ENCODE results near the gene TMEM242.

The TMEM242 gene

GRCh38 chr6:157272866-157273755, 50.2 kb downstream of the TMEM242 start:
- no peak overlapping the region for H3K9ac ChIP-seq
- no peaks in the 10 kb centered on the region; the same call in 1 of the 2 replicates for H3K9me3 ChIP-seq
- H3K27ac ChIP-seq: no peak overlapping the region

GRCh38 chr6:157272372-157272771, 50.9 kb downstream of the TMEM242 start:
- Histone ChIP-seq H3K4me3 (no peak overlapping the region), H3K27ac (no peak overlapping the region), H4K20me1 (no peaks in the 10 kb centered on the region), H3K27me3 (no peaks in the 10 kb centered on the region), H3K9ac (no peak overlapping the region), H3K36me3 (no peaks in the 10 kb centered on the region), H3K4me1 (peaks cover 43% of the 10 kb centered on the region), H3K4me2 (no peak overlapping the region), H3K9me3 (no peaks in the 10 kb centered on the region; the same call in 1 of the 2 replicates)
- no peak for TF ChIP-seq Cebpa-rat (IDR thresholded peaks at IDR 0.05)

More at GRCh38 chr6:157272866-157273755, 50.2 kb downstream of the TMEM242 start:
- Histone ChIP-seq H4K20me1 (no peaks in the 10 kb centered on the region), H3K4me3 (no peak overlapping the region), H3K4me2 (peak overlapping the region; percentile 87), H3K4me1 (peaks cover 44% of the 10 kb centered on the region), H3K27me3 (no peaks in the 10 kb centered on the region), H3K36me3 (no peaks in the 10 kb centered on the region)
- TF ChIP-seq Cebpa-rat (IDR thresholded peaks at IDR 0.05): no peak

GRCh38 chr6:157271911-157272310, 51.4 kb downstream of the TMEM242 start:
- H3K4me1 ChIP-seq: peaks cover 38% of the 10 kb centered on the region
- no peak overlapping the region for H3K9ac ChIP-seq
- no peaks in the 10 kb centered on the region for H3K27me3 ChIP-seq
- no peak overlapping the region for H3K27ac ChIP-seq
- H3K9me3 ChIP-seq: no peaks in the 10 kb centered on the region; the same call in 1 of the 2 replicates
- H3K4me2 ChIP-seq: no peak overlapping the region
- no peak for TF ChIP-seq Cebpa-rat (IDR thresholded peaks at IDR 0.05)
- H3K36me3 ChIP-seq: no peaks in the 10 kb centered on the region
- H3K4me3 ChIP-seq: no peak overlapping the region
- no peaks in the 10 kb centered on the region for H4K20me1 ChIP-seq

- no peaks in the 10 kb centered on the region for H3K36me3 ChIP-seq
- no peak overlapping the region for H3K9ac ChIP-seq
- TF ChIP-seq Cebpa-rat (IDR thresholded peaks at IDR 0.05): no peak
- peaks cover 34% of the 10 kb centered on the region for H3K4me1 ChIP-seq
- H3K4me3 ChIP-seq: no peak overlapping the region
- no peaks in the 10 kb centered on the region for H3K27me3 ChIP-seq
- no peak overlapping the region for H3K4me2 ChIP-seq
- H3K27ac ChIP-seq: no peak overlapping the region
- no peaks in the 10 kb centered on the region for H4K20me1 ChIP-seq
- H3K9me3 ChIP-seq: no peaks in the 10 kb centered on the region; the same call in 1 of the 2 replicates
Observed at GRCh38 chr6:157271441-157271840, 51.9 kb downstream of the TMEM242 start.

- Histone ChIP-seq H3K4me1 (peaks cover 34% of the 10 kb centered on the region), H4K20me1 (no peaks in the 10 kb centered on the region), H3K36me3 (no peaks in the 10 kb centered on the region), H3K27me3 (no peaks in the 10 kb centered on the region), H3K9ac (no peak overlapping the region), H3K4me3 (no peak overlapping the region), H3K4me2 (no peak overlapping the region), H3K9me3 (no peaks in the 10 kb centered on the region; the same call in 1 of the 2 replicates), H3K27ac (no peak overlapping the region)
- no peak for TF ChIP-seq Cebpa-rat (IDR thresholded peaks at IDR 0.05)
Observed at GRCh38 chr6:157270916-157271315, 52.4 kb downstream of the TMEM242 start.

- no peaks in the 10 kb centered on the region for H3K36me3 ChIP-seq
- H3K9ac ChIP-seq: no peak overlapping the region
- H3K4me3 ChIP-seq: no peak overlapping the region
- H3K27me3 ChIP-seq: no peaks in the 10 kb centered on the region
- TF ChIP-seq Cebpa-rat (IDR thresholded peaks at IDR 0.05): no peak
- H3K27ac ChIP-seq: no peak overlapping the region
- peaks cover 29% of the 10 kb centered on the region for H3K4me1 ChIP-seq
- no peak overlapping the region for H3K4me2 ChIP-seq
- no peaks in the 10 kb centered on the region for H4K20me1 ChIP-seq
- no peaks in the 10 kb centered on the region; the same call in 1 of the 2 replicates for H3K9me3 ChIP-seq
Observed at GRCh38 chr6:157270308-157270707, 53.0 kb downstream of the TMEM242 start.

GRCh38 chr6:157269261-157269794, 54.0 kb downstream of the TMEM242 start:
- no peak for TF ChIP-seq Cebpa-rat (IDR thresholded peaks at IDR 0.05)
- Histone ChIP-seq H3K9ac (no peak overlapping the region), H3K4me3 (no peak overlapping the region), H3K27ac (no peak overlapping the region), H3K36me3 (no peaks in the 10 kb centered on the region), H3K4me2 (no peak overlapping the region), H3K27me3 (no peaks in the 10 kb centered on the region), H3K4me1 (peaks cover 25% of the 10 kb centered on the region), H4K20me1 (no peaks in the 10 kb centered on the region), H3K9me3 (no peaks in the 10 kb centered on the region; the same call in 1 of the 2 replicates)

- Histone ChIP-seq H3K27ac (no peak overlapping the region), H3K36me3 (no peaks in the 10 kb centered on the region), H3K4me1 (peaks cover 20% of the 10 kb centered on the region), H3K9me3 (no peaks in the 10 kb centered on the region; the same call in 1 of the 2 replicates), H3K9ac (no peak overlapping the region), H3K27me3 (no peaks in the 10 kb centered on the region), H4K20me1 (no peaks in the 10 kb centered on the region), H3K4me3 (no peak overlapping the region), H3K4me2 (no peak overlapping the region)
- TF ChIP-seq Cebpa-rat (IDR thresholded peaks at IDR 0.05): no peak
Observed at GRCh38 chr6:157268835-157269234, 54.5 kb downstream of the TMEM242 start.

- Histone ChIP-seq H3K27ac (no peak overlapping the region), H3K4me1 (peaks cover 16% of the 10 kb centered on the region), H3K27me3 (no peaks in the 10 kb centered on the region), H4K20me1 (no peaks in the 10 kb centered on the region), H3K36me3 (no peaks in the 10 kb centered on the region), H3K9ac (no peak overlapping the region), H3K4me3 (no peak overlapping the region), H3K4me2 (no peak overlapping the region), H3K9me3 (no peaks in the 10 kb centered on the region; the same call in 1 of the 2 replicates)
- no peak for TF ChIP-seq Cebpa-rat (IDR thresholded peaks at IDR 0.05)
Observed at GRCh38 chr6:157268396-157268795, 54.9 kb downstream of the TMEM242 start.

GRCh38 chr6:157267654-157268053, 55.7 kb downstream of the TMEM242 start:
- no peak overlapping the region for H3K27ac ChIP-seq
- no peak for TF ChIP-seq Cebpa-rat (IDR thresholded peaks at IDR 0.05)

More at GRCh38 chr6:157267654-157268053, 55.7 kb downstream of the TMEM242 start:
- no peak overlapping the region for H3K9ac ChIP-seq
- H3K4me2 ChIP-seq: no peak overlapping the region
- H3K9me3 ChIP-seq: no peaks in the 10 kb centered on the region; the same call in 1 of the 2 replicates
- peaks cover 8% of the 10 kb centered on the region; the same call in 1 of the 2 replicates for H3K4me1 ChIP-seq
- no peaks in the 10 kb centered on the region for H3K27me3 ChIP-seq
- no peaks in the 10 kb centered on the region for H3K36me3 ChIP-seq
- H4K20me1 ChIP-seq: no peaks in the 10 kb centered on the region
- no peak overlapping the region for H3K4me3 ChIP-seq

All from BLaER1 (cell line).